H1 (cell line): ENCODE results near the gene CDK5RAP2.

Experiments used
- CTCF ChIP-seq, 3 experiments: IDR thresholded peaks; 1 replicate in 2 of 3; 2 replicates in 1 of 3; pipeline versions ENCODE4 v1.5.1 to v1.6.1; 2011; ENCODE audit warnings: low read length in 3 of 3, mild to moderate bottlenecking in 3 of 3, inconsistent platforms in 2 of 3, low read depth in 1 of 3, moderate library complexity in 1 of 3; ENCODE audit not compliant: insufficient read depth in 1 of 3; ENCODE audit errors: control extremely low read depth in 1 of 3
- JUND ChIP-seq: IDR thresholded peaks from 2 replicates; pipeline ENCODE4 v1.6.1; 2011; ENCODE audit warnings: mild to moderate bottlenecking, improper control_type of control experiment, low read length
- POLR2A ChIP-seq, 2 experiments: IDR thresholded peaks; 1 replicate in 1 of 2; 2 replicates in 1 of 2; pipeline ENCODE4 v1.6.1; 2011; ENCODE audit warnings: low read depth in 2 of 2, low read length in 2 of 2, mild to moderate bottlenecking in 2 of 2; ENCODE audit errors: control extremely low read depth in 1 of 2
- RAD21 ChIP-seq, 2 experiments: IDR thresholded peaks in 1 of 2; conservative IDR thresholded peaks in 1 of 2; 2 replicates each; pipeline ENCODE4 v1.6.1; 2011; ENCODE audit warnings: low read depth in 2 of 2, low read length in 2 of 2, improper control_type of control experiment in 1 of 2, inconsistent platforms in 1 of 2, mild to moderate bottlenecking in 1 of 2, moderate library complexity in 1 of 2
- RXRA ChIP-seq: IDR thresholded peaks from 2 replicates; pipeline ENCODE4 v1.6.1; 2011; ENCODE audit warnings: low read depth, mild to moderate bottlenecking, low read length, moderate library complexity; ENCODE audit not compliant: insufficient read depth
- SIX5 ChIP-seq: IDR thresholded peaks from 2 replicates; pipeline ENCODE4 v1.6.1; 2011; ENCODE audit warnings: mild to moderate bottlenecking, low read depth, low read length
- SP1 ChIP-seq: IDR thresholded peaks from 2 replicates; pipeline ENCODE4 v1.6.1; 2011; ENCODE audit warnings: low read depth, low read length
- SP2 ChIP-seq: IDR thresholded peaks from 2 replicates; pipeline ENCODE4 v1.6.1; 2012; ENCODE audit warnings: mild to moderate bottlenecking, low read length, inconsistent platforms
- SUZ12 ChIP-seq: fragments of 200-600 bp; sonication (generic); IDR thresholded peaks from 2 replicates; pipeline ENCODE4 v1.6.1; 2012; ENCODE audit warnings: mild to moderate bottlenecking, inconsistent platforms, low read length, moderate library complexity, mixed read lengths
- TBP ChIP-seq: IDR thresholded peaks from 2 replicates; pipeline ENCODE4 v1.6.1; 2011; ENCODE audit warnings: low read depth, low read length, improper control_type of control experiment
- ZNF274 ChIP-seq: IDR thresholded peaks from 2 replicates; pipeline ENCODE4 v1.7.0; 2012; ENCODE audit warnings: low read length, borderline replicate concordance; ENCODE audit errors: extremely low read depth

GRCh38 chr9:120486347-120486746 is 93.6 kb downstream of the CDK5RAP2 start:
- TF ChIP-seq POLR2A (IDR thresholded peaks at IDR 0.05; ENCODE audit: control extremely low read depth in 1 of 2, low read depth in 2 of 2, low read length in 2 of 2) (no peak), CTCF (IDR thresholded peaks at IDR 0.05; ENCODE audit: control extremely low read depth in 1 of 3, insufficient read depth in 1 of 3, low read depth in 1 of 3, low read length in 3 of 3) (no peak), RAD21 (IDR thresholded peaks at IDR 0.05 in 1 of 2, conservative IDR thresholded peaks at IDR 0.05 in 1 of 2; ENCODE audit: low read depth in 2 of 2, low read length in 2 of 2) (no peak), SIX5 (no peak), SUZ12 (no peak), RXRA (no peak), SP2 (no peak), JUND (no peak), TBP (no peak), SP1 (no peak), ZNF274 (no peak)
